22Rv1 (cell line): ENCODE measurements around the gene MLN.

Source experiments
- H3K27ac ChIP-seq: fragments of 450-650 bp; 2 replicates; pipeline ENCODE4 v1.5.1; 2017
- ZFX ChIP-seq: fragments of 450-650 bp; IDR thresholded peaks from 2 replicates; pipeline ENCODE4 v1.6.1; 2017; ENCODE audit warnings: antibody characterized with exemption, borderline replicate concordance
- TF ChIP-seq, protein P1 (sequence below): fragments of 450-650 bp; IDR thresholded peaks from 2 replicates; pipeline ENCODE4 v1.5.1; 2017; ENCODE audit warnings: mild to moderate bottlenecking

The MLN gene

DNA sequence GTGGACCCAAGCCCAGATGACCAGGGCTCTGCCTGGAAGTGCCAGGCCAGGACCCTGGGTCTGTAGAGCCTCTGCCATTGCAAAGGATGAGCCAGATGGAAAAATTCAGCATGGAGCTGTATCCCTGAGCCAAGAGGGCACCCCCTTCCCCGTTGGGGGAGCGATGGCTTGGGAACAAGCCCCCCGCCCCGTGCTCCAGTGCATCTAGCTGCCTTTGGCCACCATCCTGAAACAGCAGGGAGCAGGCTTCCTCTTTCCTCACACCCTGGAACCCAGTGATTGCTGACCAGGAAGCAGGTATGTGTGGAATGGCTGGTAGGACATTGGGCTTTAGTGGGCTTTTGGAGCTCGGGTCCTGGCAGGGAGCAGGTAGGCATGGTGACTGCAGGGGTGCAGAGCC lies 2.2 kb downstream of the MLN start:
- H3K27ac ChIP-seq: no peak overlapping the region
- TF ChIP-seq, protein P1, sequence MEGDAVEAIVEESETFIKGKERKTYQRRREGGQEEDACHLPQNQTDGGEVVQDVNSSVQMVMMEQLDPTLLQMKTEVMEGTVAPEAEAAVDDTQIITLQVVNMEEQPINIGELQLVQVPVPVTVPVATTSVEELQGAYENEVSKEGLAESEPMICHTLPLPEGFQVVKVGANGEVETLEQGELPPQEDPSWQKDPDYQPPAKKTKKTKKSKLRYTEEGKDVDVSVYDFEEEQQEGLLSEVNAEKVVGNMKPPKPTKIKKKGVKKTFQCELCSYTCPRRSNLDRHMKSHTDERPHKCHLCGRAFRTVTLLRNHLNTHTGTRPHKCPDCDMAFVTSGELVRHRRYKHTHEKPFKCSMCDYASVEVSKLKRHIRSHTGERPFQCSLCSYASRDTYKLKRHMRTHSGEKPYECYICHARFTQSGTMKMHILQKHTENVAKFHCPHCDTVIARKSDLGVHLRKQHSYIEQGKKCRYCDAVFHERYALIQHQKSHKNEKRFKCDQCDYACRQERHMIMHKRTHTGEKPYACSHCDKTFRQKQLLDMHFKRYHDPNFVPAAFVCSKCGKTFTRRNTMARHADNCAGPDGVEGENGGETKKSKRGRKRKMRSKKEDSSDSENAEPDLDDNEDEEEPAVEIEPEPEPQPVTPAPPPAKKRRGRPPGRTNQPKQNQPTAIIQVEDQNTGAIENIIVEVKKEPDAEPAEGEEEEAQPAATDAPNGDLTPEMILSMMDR: no peak
- no peak for TF ChIP-seq ZFX

- H3K27ac ChIP-seq: no peak overlapping the region
- TF ChIP-seq, protein P1: no peak
- TF ChIP-seq ZFX: no peak
These were observed 3.4 kb downstream of the MLN start for GRCh38 chr6:33800248-33800969.

- TF ChIP-seq, protein P1: no peak
- TF ChIP-seq ZFX: no peak
- no peak overlapping the region for H3K27ac ChIP-seq
These were observed 4.2 kb downstream of the MLN start for GRCh38 chr6:33799454-33800113.

DNA sequence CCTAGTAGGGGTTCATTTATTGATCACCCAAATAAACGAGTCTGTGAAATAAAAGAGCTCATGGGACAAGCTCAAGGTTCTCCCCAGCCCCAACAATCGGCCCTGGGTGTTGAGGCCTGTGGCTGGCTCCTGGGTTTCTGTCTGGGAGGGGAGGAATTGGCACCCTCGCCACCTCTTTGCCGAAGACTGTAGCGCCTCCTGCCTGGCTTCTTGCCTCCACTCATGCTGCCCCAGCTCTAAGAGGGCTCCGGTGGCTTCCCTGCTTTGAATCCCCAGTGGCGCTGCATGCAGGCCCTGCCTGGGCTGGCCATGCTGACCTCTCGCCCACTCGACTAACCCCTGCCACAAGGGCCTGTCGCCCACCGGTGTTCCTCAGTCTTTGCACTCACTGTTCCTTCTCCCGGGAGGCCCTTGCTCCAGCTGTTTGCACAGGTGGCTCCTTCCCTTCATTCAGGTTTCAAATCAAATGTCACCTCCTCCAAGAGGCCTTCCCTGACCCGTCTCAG lies 5.4 kb downstream of the MLN start:
- TF ChIP-seq, protein P1: no peak
- no peak for TF ChIP-seq ZFX
- H3K27ac ChIP-seq: no peak overlapping the region

DNA sequence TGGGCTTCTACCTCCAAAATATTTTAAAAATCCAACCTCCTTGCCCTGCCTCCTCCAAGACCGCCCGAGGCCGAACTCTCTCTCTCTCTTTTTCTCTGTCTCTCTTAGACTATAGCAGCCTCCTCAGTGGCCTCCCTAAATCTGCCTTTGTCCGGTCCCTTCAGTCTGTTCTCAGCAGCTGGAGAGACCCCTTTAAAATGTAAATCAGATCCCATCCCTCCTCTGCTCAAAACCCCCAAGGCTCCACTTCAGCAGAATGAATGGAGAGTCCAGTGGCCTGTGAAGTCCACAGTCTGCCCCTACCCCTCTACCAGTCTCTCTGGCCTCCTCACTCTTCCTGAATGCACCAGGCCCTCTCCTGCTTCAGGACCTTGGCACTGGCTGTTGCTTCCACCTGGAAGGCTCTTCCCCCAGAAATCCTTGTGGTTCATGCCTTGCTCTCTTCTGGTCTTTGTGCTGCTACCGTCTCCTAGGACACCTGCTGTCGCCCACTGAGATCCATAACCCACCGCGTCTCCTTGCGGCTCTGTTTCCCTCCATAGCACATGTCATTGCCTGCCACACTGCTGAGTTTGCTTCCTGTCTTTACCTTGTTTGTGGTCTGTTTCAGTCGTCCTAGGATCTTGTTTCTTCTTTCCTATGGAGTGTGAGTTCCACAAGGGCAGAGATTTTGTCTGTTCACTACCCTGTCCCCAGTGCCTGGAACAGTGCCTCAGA lies 6.0 kb downstream of the MLN start:
- TF ChIP-seq, protein P1: no peak
- TF ChIP-seq ZFX: no peak
- H3K27ac ChIP-seq: no peak overlapping the region

DNA sequence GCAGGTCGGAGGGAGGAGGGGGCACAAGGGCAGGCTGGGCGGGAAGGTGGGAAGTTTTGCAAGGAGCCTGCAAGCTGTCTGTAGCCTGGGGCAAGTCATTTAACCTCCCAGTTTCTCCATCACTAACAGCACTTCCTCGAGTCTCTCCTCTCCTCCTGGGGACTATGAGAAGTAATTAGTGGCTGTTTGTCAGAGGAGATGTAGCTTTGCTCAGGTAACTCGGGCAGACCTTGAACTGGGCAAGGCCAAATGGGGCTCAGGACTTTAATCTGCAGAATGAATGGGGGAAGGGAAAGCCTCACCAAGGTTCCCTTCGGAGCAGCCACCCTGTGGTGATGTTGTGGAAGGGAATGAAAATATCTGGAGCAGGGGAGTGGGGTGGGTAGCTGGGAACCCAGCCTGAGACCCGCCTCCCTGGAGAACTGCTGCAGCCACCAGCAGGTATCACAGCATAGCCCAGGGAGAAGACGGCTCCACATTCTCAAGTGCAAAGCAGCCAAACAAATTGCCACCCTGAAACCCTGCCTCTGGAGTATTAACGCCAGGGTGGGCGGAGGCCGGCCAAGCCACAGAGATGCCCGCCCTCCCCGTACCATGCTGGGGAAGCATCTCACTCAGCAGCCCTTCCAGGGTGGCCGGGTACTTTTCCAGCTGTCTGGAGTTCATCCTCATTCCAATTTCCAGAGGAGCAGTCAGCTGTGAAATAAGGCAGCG lies 8.7 kb downstream of the MLN start:
- no peak for TF ChIP-seq ZFX
- TF ChIP-seq, protein P1: no peak
- no peak overlapping the region for H3K27ac ChIP-seq
